ENCODE data around the gene PIK3CG. TPM values are rescaled to one million over a fixed set of nuclear protein-coding genes. Genes with fewer than 3 reads are reported as not detected.

PIK3CG gene
- polyA plus RNA-seq (2012; ENCODE audit: insufficient read depth, insufficient read length, low read depth), result not detected

GRCh38 chr7:106865130-106866041, at the start of gene PIK3CG:
Gene PIK3CG, plus strand, starts transcription at chr7:106865282. Its CDS starts 2,280 bp downstream, at chr7:106867562.
- H3K4me3 ChIP-seq (ENCODE audit: low read depth, low read length), result no peak within 1 kb of the TSS
- DNase-seq, result no peak

GRCh38 chr7:106817098-106817497, 48.0 kb upstream of the PIK3CG start:
- no peak for DNase-seq
- no peak overlapping the region for H3K4me3 ChIP-seq (ENCODE audit: low read depth, low read length)
- H3K9me3 ChIP-seq, result no peaks in the 10 kb centered on the region
- no peaks in the 10 kb centered on the region for H3K36me3 ChIP-seq
- no peak for TF ChIP-seq CTCF (IDR thresholded peaks at IDR 0.05; ENCODE audit: low read depth, low read length)
- no peaks in the 10 kb centered on the region for H3K27me3 ChIP-seq
- 0 out of 2 replicates have a peak, but pooled peaks cover 3% of the 10 kb centered on the region for H3K4me1 ChIP-seq

More at GRCh38 chr7:106865130-106866041, at the start of gene PIK3CG:
- Histone ChIP-seq H3K4me1 (no peaks in the 10 kb centered on the region), H3K36me3 (no peaks in the 10 kb centered on the region), H3K27me3 (no peaks in the 10 kb centered on the region), H3K9me3 (no peaks in the 10 kb centered on the region)
- no peak for TF ChIP-seq CTCF (IDR thresholded peaks at IDR 0.05; ENCODE audit: low read depth, low read length)

GRCh38 chr7:106818736-106819135, 46.3 kb upstream of the PIK3CG start:
- TF ChIP-seq CTCF (IDR thresholded peaks at IDR 0.05; ENCODE audit: low read depth, low read length), result no peak
- H3K4me1 ChIP-seq, result 0 out of 2 replicates have a peak, but pooled peaks cover 2% of the 10 kb centered on the region
- DNase-seq, result no peak
- H3K4me3 ChIP-seq (ENCODE audit: low read depth, low read length), result no peak overlapping the region
- no peaks in the 10 kb centered on the region for H3K9me3 ChIP-seq
- H3K27me3 ChIP-seq, result no peaks in the 10 kb centered on the region
- H3K36me3 ChIP-seq, result no peaks in the 10 kb centered on the region

GRCh38 chr7:106819546-106819945, 45.5 kb upstream of the PIK3CG start:
- Histone ChIP-seq H3K9me3 (no peaks in the 10 kb centered on the region), H3K36me3 (no peaks in the 10 kb centered on the region), H3K4me3 (ENCODE audit: low read depth, low read length) (no peak overlapping the region), H3K4me1 (no peaks in the 10 kb centered on the region), H3K27me3 (no peaks in the 10 kb centered on the region)
- TF ChIP-seq CTCF (IDR thresholded peaks at IDR 0.05; ENCODE audit: low read depth, low read length), result no peak
- DNase-seq, result no peak

GRCh38 chr7:106820321-106821217, 44.5 kb upstream of the PIK3CG start:
- Histone ChIP-seq H3K36me3 (no peaks in the 10 kb centered on the region), H3K27me3 (no peaks in the 10 kb centered on the region), H3K4me3 (ENCODE audit: low read depth, low read length) (no peak overlapping the region), H3K4me1 (no peaks in the 10 kb centered on the region), H3K9me3 (no peaks in the 10 kb centered on the region)
- no peak for TF ChIP-seq CTCF (IDR thresholded peaks at IDR 0.05; ENCODE audit: low read depth, low read length)
- DNase-seq, result no peak
